Body of pancreas (tissue), 4 donors: ENCODE data around the gene PM20D2. TPM values are rescaled to one million over a fixed set of nuclear protein-coding genes. Genes with fewer than 3 reads are reported as not detected.

Experiments
- ATAC-seq: fragments of 150-250 bp; one replicate; pipeline ENCODE4 v1.9.1; 2016
- DNase-seq, 4 donors: peaks; one replicate each; pipeline ENCODE4 v3.0.0-alpha.2; 2019
- H3K27ac ChIP-seq, 4 donors: fragments of 200-600 bp; sonication (generic); 1 replicate in 3 of 4; 2 replicates in 1 of 4; pipeline versions ENCODE4 v1.5.1 to v1.6.1; 2016 to 2019; ENCODE audit warnings: mild to moderate bottlenecking in 1 of 4, mixed read lengths in 1 of 4, moderate library complexity in 1 of 4
- H3K27me3 ChIP-seq, 2 donors: fragments of 200-600 bp; sonication (generic); one replicate each; pipeline ENCODE4 v1.6.0; 2016; ENCODE audit warnings: mild to moderate bottlenecking in 1 of 2
- H3K36me3 ChIP-seq, 2 donors: fragments of 200-600 bp; sonication (generic); replicated peaks in 1 of 2; 2 replicates each; pipeline ENCODE4 v1.5.1; 2016; ENCODE audit warnings: low read depth in 2 of 2; ENCODE audit not compliant: insufficient read depth in 1 of 2
- H3K4me1 ChIP-seq: fragments of 200-600 bp; sonication (generic); one replicate; pipeline ENCODE4 v1.6.0; 2016
- H3K4me3 ChIP-seq, 2 donors: fragments of 200-600 bp; sonication (generic); 1 replicate in 1 of 2; 2 replicates in 1 of 2; pipeline ENCODE4 v1.5.1; 2016 to 2019
- H3K9me3 ChIP-seq, 3 donors: fragments of 200-600 bp; sonication (generic); 1 replicate in 2 of 3; 2 replicates in 1 of 3; pipeline ENCODE4 v1.5.1; 2016
- POLR2A ChIP-seq, 3 donors: fragments of 450-650 bp; IDR thresholded peaks; one replicate each; pipeline ENCODE4 v1.6.1; 2016; ENCODE audit warnings: antibody characterized with exemption in 3 of 3, mild to moderate bottlenecking in 2 of 3
- WGBS, 2 donors: methylation state at CpG; one replicate each; pipeline ENCODE4 v1.1.5; 2017; 5-methylcytosine and 5-hydroxymethylcytosine counted together
- intact Hi-C: fragments of 100-400 bp; cut with DNase I; formaldehyde crosslinking; loops from one replicate; pipeline ENCODE4 v1.15.1; 2023
- total RNA-seq, 2 donors: library from RNA; depleted of rRNA; stranded (reverse); fragments of >200 nt; gene quantifications; one replicate each; pipeline ENCODE4 v1.1.0, GENCODE V29; 2016
- TF ChIP-seq, protein P1 (sequence below), 7 experiments: fragments of 450-650 bp in 4 of 7; fragments of 200-600 bp in 3 of 7; sonication (generic) in 3 of 7; IDR thresholded peaks; one replicate each; pipeline ENCODE4 v1.5.1; 2016 to 2019; ENCODE audit warnings: antibody characterized with exemption in 7 of 7

PM20D2 gene
- total RNA-seq, 2 donors from 2014 or later, result 10.5 to 15.3 TPM

DNA sequence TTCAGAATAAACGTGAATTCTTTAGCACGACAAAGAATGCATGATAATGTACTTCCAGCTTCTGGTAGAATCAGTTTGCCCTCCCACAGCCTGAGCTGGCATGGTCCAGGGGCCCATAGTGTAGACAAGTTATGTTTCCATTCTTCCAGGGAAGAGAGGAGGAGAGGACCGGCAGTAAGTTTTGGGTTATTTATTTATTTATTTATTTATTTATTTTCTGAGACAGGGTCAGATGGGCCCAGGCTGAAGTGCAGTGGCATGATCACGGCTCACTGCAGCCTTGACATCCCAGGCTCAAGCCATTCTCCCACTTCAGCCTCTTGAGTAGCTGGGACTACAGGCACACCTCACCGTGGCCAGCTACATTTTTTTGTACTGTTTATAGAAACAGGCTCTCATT lies 66.6 kb downstream of the PM20D2 start:
- ATAC-seq (no peak), DNase-seq (no peak)
- no peak overlapping the region for H3K27ac ChIP-seq
- no peak for TF ChIP-seq POLR2A (IDR thresholded peaks at IDR 0.05)
- TF ChIP-seq, protein P1, sequence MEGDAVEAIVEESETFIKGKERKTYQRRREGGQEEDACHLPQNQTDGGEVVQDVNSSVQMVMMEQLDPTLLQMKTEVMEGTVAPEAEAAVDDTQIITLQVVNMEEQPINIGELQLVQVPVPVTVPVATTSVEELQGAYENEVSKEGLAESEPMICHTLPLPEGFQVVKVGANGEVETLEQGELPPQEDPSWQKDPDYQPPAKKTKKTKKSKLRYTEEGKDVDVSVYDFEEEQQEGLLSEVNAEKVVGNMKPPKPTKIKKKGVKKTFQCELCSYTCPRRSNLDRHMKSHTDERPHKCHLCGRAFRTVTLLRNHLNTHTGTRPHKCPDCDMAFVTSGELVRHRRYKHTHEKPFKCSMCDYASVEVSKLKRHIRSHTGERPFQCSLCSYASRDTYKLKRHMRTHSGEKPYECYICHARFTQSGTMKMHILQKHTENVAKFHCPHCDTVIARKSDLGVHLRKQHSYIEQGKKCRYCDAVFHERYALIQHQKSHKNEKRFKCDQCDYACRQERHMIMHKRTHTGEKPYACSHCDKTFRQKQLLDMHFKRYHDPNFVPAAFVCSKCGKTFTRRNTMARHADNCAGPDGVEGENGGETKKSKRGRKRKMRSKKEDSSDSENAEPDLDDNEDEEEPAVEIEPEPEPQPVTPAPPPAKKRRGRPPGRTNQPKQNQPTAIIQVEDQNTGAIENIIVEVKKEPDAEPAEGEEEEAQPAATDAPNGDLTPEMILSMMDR (IDR thresholded peaks at IDR 0.05), result no peak
- H3K9me3 ChIP-seq, result no peaks in the 10 kb centered on the region
- WGBS, 2 donors, result 63 to 65% methylated on average over 5 of the region's 5 CpGs
- no peaks in the 10 kb centered on the region for H3K27me3 ChIP-seq
- H3K4me3 ChIP-seq, result no peak overlapping the region
- intact Hi-C loops, result no loop called here
- no peaks in the 10 kb centered on the region for H3K4me1 ChIP-seq
- H3K36me3 ChIP-seq, result no peaks in the 10 kb centered on the region

DNA sequence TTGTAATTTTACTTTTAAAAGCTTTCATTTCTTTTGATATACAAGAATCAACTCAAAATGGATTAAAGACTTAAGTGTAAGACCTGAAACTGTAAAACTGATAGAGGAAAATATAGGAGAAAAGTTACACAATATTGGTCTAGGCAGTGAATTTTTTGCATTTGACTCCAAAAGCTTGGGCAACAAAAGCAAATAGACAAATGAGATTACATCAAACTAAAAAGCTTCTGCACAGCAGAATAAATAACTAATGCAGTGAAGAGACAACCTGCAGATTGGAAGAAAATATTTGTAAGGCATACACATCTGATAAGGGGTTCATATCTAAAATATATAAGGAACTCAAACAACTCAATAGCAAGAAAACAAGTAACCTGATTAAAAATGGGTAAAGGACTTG lies 68.3 kb downstream of the PM20D2 start:
- ATAC-seq (no peak), DNase-seq (no peak)
- H3K27ac ChIP-seq, result no peak overlapping the region
- TF ChIP-seq, protein P1 (IDR thresholded peaks at IDR 0.05), result no peak
- TF ChIP-seq POLR2A (IDR thresholded peaks at IDR 0.05), result no peak
- H3K4me1 ChIP-seq, result no peaks in the 10 kb centered on the region
- intact Hi-C loops, result no loop called here
- no peaks in the 10 kb centered on the region for H3K27me3 ChIP-seq
- no peaks in the 10 kb centered on the region for H3K36me3 ChIP-seq
- no peaks in the 10 kb centered on the region for H3K9me3 ChIP-seq
- no peak overlapping the region for H3K4me3 ChIP-seq

Other genes starting within 250 kb of the PM20D2 start
- gene RNGTT, start 182.4 kb upstream of the PM20D2 start, total RNA-seq, result 10 to 100 TPM in 1 of 2 donors, 1 to 10 TPM in 1; 9.9 to 15.2 TPM
- gene PNRC1, start 65.3 kb upstream of the PM20D2 start, total RNA-seq, result 100 to 1,000 TPM; 133 to 179 TPM
- gene SRSF12, start 28.0 kb upstream of the PM20D2 start, total RNA-seq, result under 1 TPM; 0.52 to 0.99 TPM
- gene GABRR1, start 71.3 kb downstream of the PM20D2 start, total RNA-seq, result not detected
- 1 to 10 TPM in 1 of 2 donors, under 1 TPM in 1; 0.52 to 1.3 TPM for gene GABRR2, start 169.2 kb downstream of the PM20D2 start, total RNA-seq
- gene UBE2J1, start 206.7 kb downstream of the PM20D2 start, total RNA-seq, result 10 to 100 TPM; 23.4 to 27.8 TPM